ENCODE data around the gene TBCCD1.
"Not testable (repeated sequence)": the region's sequence is repeated elsewhere in the genome, so short reads cannot be mapped to it uniquely, and the experiment has no call there.

TBCCD1 gene

GRCh38 chr3:186594591-186595113 lies 27.5 kb upstream of the TBCCD1 start:
- no peak for DNase-seq

- DNase-seq: no peak
Observed at GRCh38 chr3:186593862-186594261, 26.7 kb upstream of the TBCCD1 start.

DNA sequence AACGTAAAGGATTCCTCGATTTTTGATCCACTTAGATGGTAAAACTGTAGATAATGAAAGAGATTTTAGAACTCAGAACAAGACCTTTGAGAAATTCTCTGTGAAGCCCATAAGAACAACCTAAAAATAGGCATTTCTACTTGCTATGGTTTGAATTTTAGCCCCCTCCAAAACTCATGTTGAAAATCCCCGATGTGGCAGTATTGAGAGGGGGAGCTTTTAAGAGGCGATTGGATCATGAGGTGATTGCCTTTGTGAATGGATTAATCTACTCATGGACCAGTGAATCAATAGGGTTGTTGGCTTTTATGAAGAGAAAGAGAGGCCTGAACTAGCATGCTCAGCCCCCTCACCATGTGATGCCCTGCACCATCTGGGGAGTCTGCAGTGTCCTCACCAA lies 25.5 kb upstream of the TBCCD1 start:
- DNase-seq: no peak

DNA sequence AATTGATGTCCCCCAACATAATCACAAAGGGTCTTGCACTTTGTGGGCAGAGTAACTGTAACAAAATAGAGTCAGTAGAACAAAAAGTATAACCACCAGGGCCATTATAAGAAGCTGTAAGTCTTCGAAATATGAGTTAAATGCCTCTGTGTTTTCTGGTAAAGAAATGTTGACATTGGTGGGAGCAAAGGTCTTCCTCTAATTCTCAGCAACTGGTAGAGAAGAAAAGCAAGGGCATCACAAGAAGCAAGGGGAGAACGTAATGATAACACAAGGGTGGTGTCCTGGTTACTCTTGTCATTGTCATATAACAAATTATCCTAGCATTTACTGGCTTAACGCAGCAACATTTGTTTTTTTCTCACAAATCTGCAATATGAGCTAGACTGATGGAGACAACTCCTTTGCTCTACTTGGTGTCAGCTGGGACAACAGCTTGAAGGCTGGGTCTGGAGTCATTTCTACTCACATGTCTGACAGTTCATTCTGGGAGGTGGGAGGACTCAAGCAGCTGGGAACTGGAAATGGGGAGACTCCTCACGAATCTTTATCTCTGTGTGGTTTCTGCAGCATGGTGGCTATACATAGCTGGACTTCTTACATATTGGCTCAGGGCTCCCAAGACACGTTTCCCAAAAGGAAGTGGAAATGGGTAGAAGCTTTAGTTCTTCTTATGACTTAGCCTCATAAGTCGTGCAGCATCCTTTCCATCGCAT lies 23.6 kb upstream of the TBCCD1 start:
- DNase-seq: no peak

GRCh38 chr3:186589856-186590579 lies 22.9 kb upstream of the TBCCD1 start:
- DNase-seq: no peak

- DNase-seq: no peak
Observed at GRCh38 chr3:186589121-186589520, 22.0 kb upstream of the TBCCD1 start.

- no peak for DNase-seq
Observed at GRCh38 chr3:186588632-186589031, 21.5 kb upstream of the TBCCD1 start.

DNA sequence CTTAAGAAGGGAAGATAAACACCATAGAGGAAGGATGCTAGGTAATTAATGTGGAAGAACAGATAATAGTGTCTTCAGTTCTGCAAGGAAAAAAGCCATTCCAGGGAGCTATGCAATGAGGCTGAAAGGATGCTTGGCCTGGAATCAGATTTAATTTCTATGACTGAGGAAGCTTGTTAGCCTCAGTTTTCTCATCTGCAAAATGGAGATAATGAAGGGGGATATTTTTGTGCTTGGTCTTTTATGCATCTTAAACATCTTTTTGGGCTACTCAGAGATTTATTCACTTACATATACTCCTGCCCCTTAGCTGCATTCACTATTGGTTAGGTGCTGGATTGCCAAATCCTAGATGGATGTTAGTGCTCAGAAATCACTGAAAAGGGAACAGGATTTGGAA lies 20.0 kb upstream of the TBCCD1 start:
- no peak for DNase-seq

GRCh38 chr3:186586245-186586644 lies 19.1 kb upstream of the TBCCD1 start:
- not testable (repeated sequence) for DNase-seq

DNA sequence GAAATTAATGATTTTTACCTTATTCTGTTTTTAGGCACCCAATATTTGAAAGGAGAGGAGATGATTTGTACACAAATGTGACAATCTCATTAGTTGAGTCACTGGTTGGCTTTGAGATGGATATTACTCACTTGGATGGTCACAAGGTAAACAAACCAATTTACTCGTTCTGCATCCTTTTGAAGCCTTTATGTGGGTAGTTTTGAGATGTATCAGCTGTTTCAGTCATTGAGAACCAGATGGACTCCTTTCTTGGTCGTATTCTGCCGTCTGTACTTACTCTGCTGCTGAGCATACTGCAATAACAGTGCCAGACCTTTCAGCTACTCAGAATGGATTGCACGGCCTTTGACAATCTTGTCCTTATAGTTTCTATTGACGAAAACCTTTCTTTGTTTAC lies 16.7 kb upstream of the TBCCD1 start:
- DNase-seq: no peak

DNA sequence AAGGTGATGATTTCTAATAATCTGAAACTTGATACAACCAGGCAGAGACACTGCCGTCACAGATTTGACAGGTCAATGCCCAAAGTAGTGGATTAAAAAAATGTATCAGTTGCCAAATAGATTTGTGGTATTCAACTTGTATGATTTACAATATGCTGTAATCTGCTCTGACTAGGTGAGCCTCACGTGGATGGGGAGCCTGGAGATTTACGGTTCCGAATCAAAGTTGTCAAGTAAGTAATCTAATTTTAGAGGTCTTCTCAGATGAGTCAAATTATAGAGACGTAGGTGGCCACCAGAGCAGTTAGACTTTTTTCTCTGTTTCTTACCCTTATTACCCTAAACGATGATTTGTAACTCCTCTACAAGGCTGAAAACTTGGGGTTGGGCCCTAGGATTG lies 15.4 kb upstream of the TBCCD1 start:
- no peak for DNase-seq

GRCh38 chr3:186580785-186581184 lies 13.6 kb upstream of the TBCCD1 start:
- no peak for DNase-seq

GRCh38 chr3:186577521-186577920 lies 10.4 kb upstream of the TBCCD1 start:
- no peak for DNase-seq

GRCh38 chr3:186571644-186572013 lies 4.5 kb upstream of the TBCCD1 start:
- DNase-seq: no peak

- no peak for DNase-seq
Observed at GRCh38 chr3:186570941-186571643, 4.0 kb upstream of the TBCCD1 start.

- peak; percentile 97 for DNase-seq
Observed at GRCh38 chr3:186570096-186570940, 3.2 kb upstream of the TBCCD1 start, which contains the start of gene DNAJB11. DNAJB11 (plus strand) TSS chr3:186570720; CDS start chr3:186570898, 178 bp downstream.

DNA sequence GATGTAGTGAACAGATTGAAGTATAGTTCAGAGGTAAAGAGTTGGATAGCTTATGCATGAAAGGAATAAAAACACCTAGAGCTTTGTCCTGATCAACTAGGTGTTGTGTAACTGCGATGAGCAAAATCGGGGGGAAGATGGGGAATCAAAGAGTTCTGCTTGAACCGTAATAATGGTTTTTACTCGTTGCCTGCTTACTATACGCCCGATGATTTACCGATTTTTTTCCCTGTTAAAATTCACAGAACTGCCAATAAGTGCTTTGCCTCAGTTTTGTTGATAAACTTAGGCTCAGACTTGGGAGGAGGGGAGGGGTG lies 2.6 kb upstream of the TBCCD1 start:
- no peak for DNase-seq

GRCh38 chr3:186569361-186569760 lies 2.2 kb upstream of the TBCCD1 start:
- not testable (repeated sequence) for DNase-seq

DNA sequence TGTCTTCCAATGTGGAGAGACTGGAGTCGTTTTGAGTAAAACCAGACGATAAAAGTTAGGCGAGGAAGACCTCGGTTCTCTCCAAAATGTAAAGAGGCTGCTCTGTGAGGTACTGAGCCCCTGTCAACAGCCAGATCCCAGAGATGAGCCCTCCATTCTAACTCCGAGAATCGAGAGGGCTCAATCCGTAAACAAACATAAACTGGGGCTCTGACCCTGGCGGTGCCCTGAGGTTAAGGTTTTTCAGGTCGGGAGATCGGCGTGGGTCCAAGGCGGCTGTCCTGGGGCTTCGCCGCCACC lies 417 bp downstream of the TBCCD1 start:
- DNase-seq: no peak

GRCh38 chr3:186564586-186564985 lies 2.6 kb downstream of the TBCCD1 start:
- DNase-seq: no peak

GRCh38 chr3:186552408-186553031 lies 14.6 kb downstream of the TBCCD1 start:
- DNase-seq: no peak

GRCh38 chr3:186551387-186551786 lies 15.8 kb downstream of the TBCCD1 start:
- no peak for DNase-seq

DNA sequence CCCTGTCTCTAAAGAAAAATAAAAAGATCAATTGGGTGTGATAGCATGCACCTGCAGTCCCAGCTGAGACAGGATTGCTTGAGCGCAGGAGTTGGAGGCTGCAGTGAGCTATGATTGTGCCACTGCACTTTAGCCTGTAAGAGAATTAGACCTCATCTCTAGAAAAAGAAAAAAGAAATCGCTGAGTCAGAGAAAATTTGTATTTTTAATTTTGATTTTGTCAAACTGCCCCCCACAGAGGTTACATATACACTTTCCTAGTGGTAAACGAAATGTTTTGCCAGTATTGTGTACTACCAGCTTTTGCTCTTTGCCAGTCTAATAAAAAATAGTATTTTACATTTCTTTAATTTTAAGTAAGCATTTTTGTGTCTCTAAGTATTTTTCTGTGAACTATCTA lies 17.6 kb downstream of the TBCCD1 start:
- DNase-seq: no peak
